HepG2 (cell line): ENCODE results near the gene CEP20. TPM values are rescaled to one million over a fixed set of nuclear protein-coding genes. Genes with fewer than 3 reads are reported as not detected.

Experiments
- ATAC-seq: fragments of 200-7000 bp; cut with Tn5 transposase; 3 replicates; pipeline ENCODE4 v1.9.1; 2020; ENCODE audit warnings: mild to moderate bottlenecking, moderate library complexity
- BruUV-seq: library from RNA; stranded (reverse); fragments of 400-500 nt; replicated peaks from 2 replicates; lab custom pipeline; 2021; lab: Mats Ljungman, UMichigan
- CTCF ChIA-PET: fragments of 300-600 bp; formaldehyde crosslinking; extraction: SDS; loops from one replicate; lab custom pipeline; 2021; ENCODE audit warnings: low total read pairs, inconsistent platforms, low intra/inter-chr PET ratio; lab: Yijun Ruan, JAX
- POLR2A ChIA-PET: fragments of 350-600 bp; sonication (Branson Sonifier 250); formaldehyde crosslinking; loops from one replicate; lab custom pipeline; 2020; ENCODE audit warnings: antibody characterized with exemption, inconsistent platforms; lab: Yijun Ruan, JAX
- DNase-seq: peaks from one replicate; pipeline ENCODE4 v3.0.0-alpha.2; 2015; ENCODE audit warnings: low spot score
- FAIRE-seq: peaks from 3 replicates; lab custom pipeline; 2011; peaks lifted over from hg19 to GRCh38; lab: Jason Lieb, UNC
- H2AFZ ChIP-seq: one replicate; pipeline ENCODE4 v1.6.1; 2011; ENCODE audit warnings: low read length, inconsistent platforms
- H3K27ac ChIP-seq: fragments of 300-600 bp; 3 replicates; pipeline ENCODE4 v1.8.0; 2011; ENCODE audit warnings: mixed run types, mild to moderate bottlenecking, mixed read lengths, low read length, inconsistent platforms; ENCODE audit not compliant: insufficient read depth; ENCODE audit errors: extremely low read length
- H3K27me3 ChIP-seq, 2 experiments: fragments of 200-600 bp in 1 of 2; 2 replicates in 1 of 2; 3 replicates in 1 of 2; pipeline versions ENCODE4 v1.6.0 to v1.8.0; 2011; ENCODE audit warnings: low read length in 2 of 2, mild to moderate bottlenecking in 2 of 2, moderate library complexity in 2 of 2, inconsistent platforms in 1 of 2; ENCODE audit not compliant: insufficient read depth in 2 of 2, control insufficient read depth in 1 of 2
- H3K36me3 ChIP-seq, 2 experiments: fragments of 200-600 bp in 1 of 2; replicated peaks in 1 of 2; 2 replicates in 1 of 2; 3 replicates in 1 of 2; pipeline versions ENCODE4 v1.5.1 to v1.8.0; 2011; ENCODE audit warnings: low read length in 2 of 2, inconsistent platforms in 1 of 2; ENCODE audit not compliant: insufficient read depth in 2 of 2, control insufficient read depth in 1 of 2
- H3K4me1 ChIP-seq: 2 replicates; pipeline ENCODE4 v1.5.1; 2012; ENCODE audit warnings: low read length, inconsistent platforms; ENCODE audit not compliant: insufficient read depth
- H3K4me2 ChIP-seq: 2 replicates; pipeline ENCODE4 v1.6.0; 2011; ENCODE audit warnings: low read depth, low read length, inconsistent platforms
- H3K4me3 ChIP-seq, 3 experiments: fragments of 200-600 bp in 1 of 3; sonication (generic), shearing (Covaris generic) in 1 of 3; replicated peaks in 1 of 3; 2 replicates each; pipeline ENCODE4 v1.5.1; 2011 to 2016; ENCODE audit warnings: low read length in 3 of 3, inconsistent platforms in 2 of 3, low read depth in 2 of 3, mild to moderate bottlenecking in 2 of 3, control low read depth in 1 of 3, mixed read lengths in 1 of 3; ENCODE audit not compliant: insufficient read depth in 1 of 3
- H3K79me2 ChIP-seq: one replicate; pipeline ENCODE4 v1.6.1; 2011; ENCODE audit warnings: low read length, inconsistent platforms; ENCODE audit not compliant: insufficient read depth
- H3K9ac ChIP-seq: 2 replicates; pipeline ENCODE4 v1.6.0; 2011; ENCODE audit warnings: mild to moderate bottlenecking, low read depth, low read length, inconsistent platforms; ENCODE audit not compliant: insufficient read depth
- H3K9me3 ChIP-seq: 2 replicates; pipeline ENCODE4 v1.5.1; 2012; ENCODE audit warnings: mild to moderate bottlenecking, low read length
- H4K20me1 ChIP-seq: 2 replicates; pipeline ENCODE4 v1.6.0; 2011; ENCODE audit warnings: inconsistent platforms, mild to moderate bottlenecking, low read length, moderate library complexity; ENCODE audit not compliant: insufficient read depth
- EZH2 ChIP-seq: conservative IDR thresholded peaks from 2 replicates; pipeline ENCODE4 v1.6.1; 2012; ENCODE audit warnings: mild to moderate bottlenecking, low read depth, low read length, moderate library complexity
- GABPA ChIP-seq, 2 experiments: IDR thresholded peaks; 2 replicates each; pipeline ENCODE4 v1.6.1; 2011 to 2016; ENCODE audit warnings: low read depth in 2 of 2, low read length in 1 of 2, missing biosample characterization in 1 of 2, missing genetic modification characterization in 1 of 2
- HES4 ChIP-seq: sonication (generic); formaldehyde crosslinking; IDR thresholded peaks from 2 replicates; pipeline ENCODE4 v1.9.0; 2021; ENCODE audit warnings: mild to moderate bottlenecking, missing genetic modification reagents, borderline replicate concordance
- HNRNPLL ChIP-seq: fragments of 200-400 bp; formaldehyde crosslinking; IDR thresholded peaks from 2 replicates; pipeline ENCODE4 v1.6.1; 2017; ENCODE audit warnings: mild to moderate bottlenecking, low read depth, low read length; ENCODE audit not compliant: poor library complexity, severe bottlenecking
- MTA1 ChIP-seq: sonication (generic); formaldehyde crosslinking; IDR thresholded peaks from 2 replicates; pipeline ENCODE4 v1.4.0; 2020; ENCODE audit warnings: missing genetic modification reagents, mild to moderate bottlenecking, borderline replicate concordance
- RNF2 ChIP-seq: fragments of 450-650 bp; conservative IDR thresholded peaks from 2 replicates; pipeline ENCODE4 v1.6.1; 2016; ENCODE audit warnings: low read depth
- ZNF251 ChIP-seq: sonication (generic); formaldehyde crosslinking; IDR thresholded peaks from 2 replicates; pipeline ENCODE4 v1.9.0; 2021; ENCODE audit warnings: mild to moderate bottlenecking, missing genetic modification reagents
- ZNF280B ChIP-seq: sonication (generic); formaldehyde crosslinking; IDR thresholded peaks from 2 replicates; pipeline ENCODE4 v1.5.0; 2020; ENCODE audit warnings: missing genetic modification reagents, mild to moderate bottlenecking, borderline replicate concordance
- ZNF652 ChIP-seq: IDR thresholded peaks from 2 replicates; pipeline ENCODE4 v1.6.1; 2016; ENCODE audit warnings: low read depth, borderline replicate concordance
- ZNF772 ChIP-seq: sonication (generic); formaldehyde crosslinking; IDR thresholded peaks from 2 replicates; pipeline ENCODE4 v1.5.0; 2020; ENCODE audit warnings: mild to moderate bottlenecking, missing genetic modification reagents
- ZNF800 ChIP-seq: sonication (generic); formaldehyde crosslinking; IDR thresholded peaks from 2 replicates; pipeline ENCODE4 v1.4.0; 2020; ENCODE audit warnings: missing genetic modification reagents
- ZNF891 ChIP-seq: sonication (generic); formaldehyde crosslinking; IDR thresholded peaks from 2 replicates; pipeline ENCODE4 v1.5.0; 2020; ENCODE audit warnings: mild to moderate bottlenecking, missing genetic modification reagents
- WGBS: methylation state at CpG from one replicate; pipeline ENCODE4 v1.1.6; 2017; ENCODE audit warnings: low lambda C conversion rate; 5-methylcytosine and 5-hydroxymethylcytosine counted together
- in situ Hi-C: cut with HindIII; loops from 2 replicates; pipeline ENCODE4 v1.10.0; 2017; ENCODE audit warnings: low pct_unique_long_range_greater_than_20kb; ENCODE audit not compliant: extremely low pct_ligation_motif_present
- intact Hi-C: fragments of 100-400 bp; cut with micrococcal nuclease; formaldehyde crosslinking; loops from one replicate; pipeline ENCODE4 v1.10.0; 2022; ENCODE audit not compliant: unreplicated experiment
- polyA plus RNA-seq, 8 experiments: library from polyadenylated mRNA; depleted of rRNA in 3 of 8; stranded (reverse) in 7 of 8; unstranded in 1 of 8; fragments of >200 nt; fragmentation: Illumina TruSeq in 4 of 8; extraction: Trizol in 4 of 8; gene quantifications; 2 replicates each; pipeline versions ENCODE4 v1.2.1 to v1.2.3, GENCODE V29; 2011 to 2016; ENCODE audit warnings: low read depth in 4 of 8, missing spikeins in 1 of 8, mixed read lengths in 1 of 8; ENCODE audit not compliant: insufficient read depth in 1 of 8
- total RNA-seq, 5 experiments: library from RNA; depleted of rRNA; stranded (reverse); fragments of >200 nt; fragmentation: Illumina TruSeq; extraction: Trizol; gene quantifications; 2 replicates each; pipeline ENCODE4 v1.2.3, GENCODE V29; 2016; ENCODE audit warnings: low read depth in 1 of 5
- TF ChIP-seq, protein P1 (sequence below): sonication (generic); formaldehyde crosslinking; IDR thresholded peaks from 2 replicates; pipeline ENCODE4 v1.5.1; 2020; ENCODE audit warnings: mild to moderate bottlenecking, missing genetic modification reagents, moderate library complexity

CEP20 gene
- total and polyA plus RNA-seq, 2 of the 13 experiments (the other 11 are each of a cell fraction or from before 2014, with no cell fraction given), result 53.0 to 54.1 TPM

DNA sequence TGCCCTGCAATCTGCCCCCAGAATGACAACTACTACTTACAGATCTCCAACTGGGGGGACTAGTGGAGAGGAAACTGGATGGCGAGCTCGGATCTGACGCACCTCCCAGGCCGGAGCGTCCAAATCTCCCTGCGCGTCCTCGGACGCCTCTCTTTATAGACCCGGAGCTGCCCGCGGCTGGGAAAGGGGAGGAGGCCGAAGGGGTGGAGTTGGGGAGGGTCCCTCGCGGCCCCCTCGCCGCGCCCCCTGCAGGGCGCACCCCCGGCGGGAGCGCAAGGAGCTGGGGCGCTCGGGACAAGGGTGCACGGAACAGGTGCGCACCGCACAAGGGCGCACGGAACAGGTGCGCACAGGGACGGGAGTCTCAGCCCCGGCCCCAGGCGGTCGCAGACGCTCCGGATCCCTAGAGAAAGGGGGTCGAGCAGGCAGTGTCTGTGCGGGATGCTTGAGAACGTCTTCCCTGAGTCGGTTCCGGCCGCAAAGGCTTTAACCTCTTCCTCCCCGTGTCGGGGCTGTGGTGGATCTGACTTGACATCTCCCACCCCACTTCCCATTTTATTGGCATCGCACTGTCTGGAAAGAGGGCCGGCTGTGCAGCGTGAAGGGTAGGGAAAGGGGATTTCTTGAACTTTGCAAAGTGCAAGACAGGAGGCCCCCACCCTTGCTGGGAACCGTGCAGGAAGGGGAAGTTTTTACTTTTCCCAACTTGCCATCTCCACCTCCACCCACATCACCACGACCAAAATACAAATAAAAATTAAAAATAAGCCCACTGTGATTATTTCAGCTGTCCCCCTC is 31.3 kb downstream of the CEP20 start, which contains the start of gene MYH11:
Gene MYH11 (minus strand): TSS at position 128 of the 798 bp plus-strand sequence. CDS start 18,776 bp downstream, outside the sequence.
- CTCF ChIA-PET, result no interaction called here
- no peak within 1 kb of the TSS for H2AFZ ChIP-seq
- in situ Hi-C loops, result no loop called here

More for the DNA sequence above, 31.3 kb downstream of the CEP20 start, which contains the start of gene MYH11:
- POLR2A ChIA-PET, result no interaction called here
- Histone ChIP-seq H3K27ac (no peak within 1 kb of the TSS), H3K9ac (no peak within 1 kb of the TSS), H3K4me3 (peak within 1 kb of the TSS; percentile 11 to 62 (median 41); a peak in 3 of 6 replicates), H3K4me2 (peak within 1 kb of the TSS; percentile 71), H3K4me1 (peaks cover 11% of the 10 kb centered on the region), H3K79me2 (no peaks in the 10 kb centered on the region), H3K9me3 (no peaks in the 10 kb centered on the region), H3K36me3 (no peaks in the 10 kb centered on the region), H4K20me1 (no peaks in the 10 kb centered on the region), H3K27me3 (peaks cover 15 to 63% of the 10 kb centered on the region in 2 experiments; a peak in 4 of 5 replicates)
- peak; percentile 29 for ATAC-seq
- no TSS peak for BruUV-seq
- DNase-seq, result no peak
- no peak for FAIRE-seq
- 21% methylated on average over 47 of the region's 49 CpGs for whole genome bisulfite sequencing
- intact Hi-C loops, result no loop called here
- TF ChIP-seq HES4 (CRISPR knock-in tag) (peak; percentile 58; the same call in 1 of the 2 replicates), ZNF280B (CRISPR knock-in tag) (no peak), HNRNPLL (no peak), ZNF772 (CRISPR knock-in tag) (no peak), RNF2 (no peak), MTA1 (CRISPR knock-in tag) (peak; percentile 49; the same call in 1 of the 2 replicates), ZNF891 (CRISPR knock-in tag) (0 out of 2 replicates have a peak, but pooled peaks have one; percentile 40), GABPA (IDR thresholded peaks at IDR 0.05; ENCODE audit: low read depth, low read length) (no peak), GABPA (CRISPR knock-in tag; IDR thresholded peaks at IDR 0.05; ENCODE audit: low read depth) (no peak), ZNF800 (CRISPR knock-in tag) (peak; percentile 94), EZH2 (0 out of 2 replicates have a peak, but pooled peaks have one; percentile 40), ZNF652 (CRISPR knock-in tag) (peak; percentile 69; the same call in 1 of the 2 replicates), ZNF251 (CRISPR knock-in tag) (no peak)
- TF ChIP-seq, protein P1, sequence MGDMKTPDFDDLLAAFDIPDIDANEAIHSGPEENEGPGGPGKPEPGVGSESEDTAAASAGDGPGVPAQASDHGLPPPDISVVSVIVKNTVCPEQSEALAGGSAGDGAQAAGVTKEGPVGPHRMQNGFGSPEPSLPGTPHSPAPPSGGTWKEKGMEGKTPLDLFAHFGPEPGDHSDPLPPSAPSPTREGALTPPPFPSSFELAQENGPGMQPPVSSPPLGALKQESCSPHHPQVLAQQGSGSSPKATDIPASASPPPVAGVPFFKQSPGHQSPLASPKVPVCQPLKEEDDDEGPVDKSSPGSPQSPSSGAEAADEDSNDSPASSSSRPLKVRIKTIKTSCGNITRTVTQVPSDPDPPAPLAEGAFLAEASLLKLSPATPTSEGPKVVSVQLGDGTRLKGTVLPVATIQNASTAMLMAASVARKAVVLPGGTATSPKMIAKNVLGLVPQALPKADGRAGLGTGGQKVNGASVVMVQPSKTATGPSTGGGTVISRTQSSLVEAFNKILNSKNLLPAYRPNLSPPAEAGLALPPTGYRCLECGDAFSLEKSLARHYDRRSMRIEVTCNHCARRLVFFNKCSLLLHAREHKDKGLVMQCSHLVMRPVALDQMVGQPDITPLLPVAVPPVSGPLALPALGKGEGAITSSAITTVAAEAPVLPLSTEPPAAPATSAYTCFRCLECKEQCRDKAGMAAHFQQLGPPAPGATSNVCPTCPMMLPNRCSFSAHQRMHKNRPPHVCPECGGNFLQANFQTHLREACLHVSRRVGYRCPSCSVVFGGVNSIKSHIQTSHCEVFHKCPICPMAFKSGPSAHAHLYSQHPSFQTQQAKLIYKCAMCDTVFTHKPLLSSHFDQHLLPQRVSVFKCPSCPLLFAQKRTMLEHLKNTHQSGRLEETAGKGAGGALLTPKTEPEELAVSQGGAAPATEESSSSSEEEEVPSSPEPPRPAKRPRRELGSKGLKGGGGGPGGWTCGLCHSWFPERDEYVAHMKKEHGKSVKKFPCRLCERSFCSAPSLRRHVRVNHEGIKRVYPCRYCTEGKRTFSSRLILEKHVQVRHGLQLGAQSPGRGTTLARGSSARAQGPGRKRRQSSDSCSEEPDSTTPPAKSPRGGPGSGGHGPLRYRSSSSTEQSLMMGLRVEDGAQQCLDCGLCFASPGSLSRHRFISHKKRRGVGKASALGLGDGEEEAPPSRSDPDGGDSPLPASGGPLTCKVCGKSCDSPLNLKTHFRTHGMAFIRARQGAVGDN, result 0 out of 2 replicates have a peak, but pooled peaks have one; percentile 10
